ENCODE measurements around the gene LSM6.

LSM6 gene

GRCh38 chr4:146175541-146176453, at the start of gene LSM6:
Gene LSM6 (plus strand): TSS chr4:146175718. CDS start chr4:146182922, 7,204 bp downstream.
- DNase-seq (ENCODE audit: low read depth in 2 of 3, low spot score in 1 of 3), result peak; percentile 70 to 77 (median 70)

GRCh38 chr4:146132445-146132844, 43.1 kb upstream of the LSM6 start:
- peak; percentile 45 to 56 (median 49) for DNase-seq (ENCODE audit: low read depth in 2 of 3, low spot score in 1 of 3)

GRCh38 chr4:146134761-146135445, 40.6 kb upstream of the LSM6 start:
- no peak for DNase-seq (ENCODE audit: low read depth in 2 of 3, low spot score in 1 of 3)

GRCh38 chr4:146135941-146136340, 39.6 kb upstream of the LSM6 start:
- DNase-seq (ENCODE audit: low read depth in 2 of 3, low spot score in 1 of 3), result no peak

GRCh38 chr4:146142768-146143167, 32.8 kb upstream of the LSM6 start:
- DNase-seq (ENCODE audit: low read depth in 2 of 3, low spot score in 1 of 3), result no peak

- DNase-seq (ENCODE audit: low read depth in 2 of 3, low spot score in 1 of 3), result no peak
These were observed 31.6 kb upstream of the LSM6 start for GRCh38 chr4:146143888-146144287.

- no peak for DNase-seq (ENCODE audit: low read depth in 2 of 3, low spot score in 1 of 3)
These were observed 28.6 kb upstream of the LSM6 start for GRCh38 chr4:146146918-146147317.

- no peak for DNase-seq (ENCODE audit: low read depth in 2 of 3, low spot score in 1 of 3)
These were observed 27.5 kb upstream of the LSM6 start for GRCh38 chr4:146148021-146148420.

GRCh38 chr4:146154057-146154456, 21.5 kb upstream of the LSM6 start:
- DNase-seq (ENCODE audit: low read depth in 2 of 3, low spot score in 1 of 3), result no peak

GRCh38 chr4:146155152-146155724, 20.3 kb upstream of the LSM6 start:
- DNase-seq (ENCODE audit: low read depth in 2 of 3, low spot score in 1 of 3), result no peak

- no peak for DNase-seq (ENCODE audit: low read depth in 2 of 3, low spot score in 1 of 3)
These were observed 17.3 kb upstream of the LSM6 start for GRCh38 chr4:146158036-146158745.

GRCh38 chr4:146159384-146160058, 16.0 kb upstream of the LSM6 start:
- DNase-seq (ENCODE audit: low read depth in 2 of 3, low spot score in 1 of 3), result no peak

GRCh38 chr4:146161243-146161642, 14.3 kb upstream of the LSM6 start:
- DNase-seq (ENCODE audit: low read depth in 2 of 3, low spot score in 1 of 3), result no peak

GRCh38 chr4:146165221-146165620, 10.3 kb upstream of the LSM6 start:
- no peak for DNase-seq (ENCODE audit: low read depth in 2 of 3, low spot score in 1 of 3)

GRCh38 chr4:146165840-146166239, 9.7 kb upstream of the LSM6 start:
- no peak for DNase-seq (ENCODE audit: low read depth in 2 of 3, low spot score in 1 of 3)

- DNase-seq (ENCODE audit: low read depth in 2 of 3, low spot score in 1 of 3), result no peak
These were observed 5.4 kb upstream of the LSM6 start for GRCh38 chr4:146170149-146170548.

- no peak for DNase-seq (ENCODE audit: low read depth in 2 of 3, low spot score in 1 of 3)
These were observed 1.4 kb downstream of the LSM6 start for GRCh38 chr4:146176891-146177290.

- DNase-seq (ENCODE audit: low read depth in 2 of 3, low spot score in 1 of 3), result no peak
These were observed 2.6 kb downstream of the LSM6 start for GRCh38 chr4:146178126-146178525.

- no peak for DNase-seq (ENCODE audit: low read depth in 2 of 3, low spot score in 1 of 3)
These were observed 4.4 kb downstream of the LSM6 start for GRCh38 chr4:146179784-146180370.

GRCh38 chr4:146182443-146182842, 6.9 kb downstream of the LSM6 start:
- no peak for DNase-seq (ENCODE audit: low read depth in 2 of 3, low spot score in 1 of 3)

Measured in stimulated activated CD4-positive, alpha-beta T cell treated with anti-CD3 and anti-CD28 coated beads, Interleukin-12 subunit alpha, Interleukin-12 subunit beta, amount 100 ng/mL, for 48 hours (primary cell).